DLD1 (cell line): ENCODE measurements around the gene CHMP1B.

Experiments
- in situ Hi-C: cut with HindIII; loops from 2 replicates; pipeline ENCODE4 v1.10.0; 2017; ENCODE audit warnings: low sequenced_read_pairs

The CHMP1B gene

GRCh38 chr18:11901826-11902438, 50.7 kb downstream of the CHMP1B start:
- in situ Hi-C loops = no loop called here

DNA sequence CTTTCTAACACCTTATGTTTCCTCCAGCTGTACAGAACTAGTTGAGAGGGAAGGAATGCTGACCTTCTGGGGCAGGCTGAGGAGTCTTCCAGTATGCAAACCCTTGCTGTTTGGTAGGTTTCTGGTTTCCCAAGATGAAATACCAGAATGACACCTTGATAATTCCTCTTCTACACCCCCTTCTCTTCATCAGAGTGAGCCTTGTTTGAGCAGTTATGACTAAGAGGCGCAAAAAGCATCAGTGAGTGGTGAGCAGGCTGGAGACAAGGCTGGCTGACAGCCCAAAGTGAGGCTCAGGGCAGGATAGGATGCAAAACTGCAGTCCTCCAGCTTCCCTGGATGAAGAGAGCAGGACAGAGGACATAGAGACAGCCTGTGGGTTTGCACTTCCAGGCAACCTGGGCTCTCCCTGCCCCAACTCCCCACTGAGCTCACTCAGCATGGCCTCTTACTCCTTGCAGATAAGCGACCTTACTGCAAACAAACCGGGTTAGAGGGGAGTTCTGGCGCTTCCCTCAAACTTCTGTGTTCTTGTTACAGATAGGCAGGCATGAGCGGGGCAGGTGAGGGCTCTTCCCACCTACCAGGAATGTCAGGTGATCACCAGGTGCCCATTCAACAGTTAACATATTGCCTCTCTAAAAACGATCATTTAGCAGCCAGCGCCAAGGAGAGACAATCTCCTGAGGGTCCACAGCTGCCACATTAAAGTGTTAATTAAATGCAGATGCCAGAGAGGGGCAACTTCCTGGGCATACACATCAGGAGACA, 51.5 kb downstream of the CHMP1B start:
- in situ Hi-C loops = no loop called here
